Naive thymus-derived CD4-positive, alpha-beta T cell (primary cell): ENCODE measurements around the gene SPINK8. TPM values are rescaled to one million over a fixed set of nuclear protein-coding genes. Genes with fewer than 3 reads are reported as not detected.
"Not testable (repeated sequence)": the region's sequence is repeated elsewhere in the genome, so short reads cannot be mapped to it uniquely, and the experiment has no call there.

Source experiments
- ATAC-seq: fragments of 150-1000 bp; cut with Tn5 transposase; 2 replicates; pipeline ENCODE4 v1.10.0; 2021; ENCODE audit warnings: mild to moderate bottlenecking, moderate library complexity
- CTCF ChIA-PET: fragments of 350-600 bp; sonication (Branson Sonifier 250); formaldehyde crosslinking; loops from one replicate; lab custom pipeline; 2021; ENCODE audit warnings: antibody characterized with exemption; lab: Charles Lee
- POLR2A ChIA-PET: fragments of 350-600 bp; sonication (Branson Sonifier 250); formaldehyde crosslinking; loops from one replicate; lab custom pipeline; 2021; ENCODE audit warnings: antibody characterized with exemption, inconsistent platforms; lab: Charles Lee
- DNase-seq, 9 donors: peaks; one replicate each; pipeline versions ENCODE4 v3.0.0 to v3.0.0-alpha.2; 2020 to 2022; ENCODE audit warnings: mixed read lengths in 1 of 9
- H3K27ac ChIP-seq: one replicate; pipeline ENCODE4 v1.7.0; 2013; ENCODE audit warnings: mild to moderate bottlenecking, low read depth, low read length, moderate library complexity
- H3K27me3 ChIP-seq, 2 donors: one replicate each; pipeline ENCODE4 v1.7.0; 2013; ENCODE audit warnings: low read length in 2 of 2, mild to moderate bottlenecking in 2 of 2, moderate library complexity in 2 of 2; ENCODE audit not compliant: control insufficient read depth in 2 of 2, insufficient read depth in 2 of 2
- H3K36me3 ChIP-seq, 3 experiments: 1 replicate in 2 of 3; 2 replicates in 1 of 3; pipeline ENCODE4 v1.7.0; 2013; ENCODE audit warnings: low read length in 3 of 3, mild to moderate bottlenecking in 3 of 3, moderate library complexity in 1 of 3; ENCODE audit not compliant: insufficient read depth in 3 of 3, control insufficient read depth in 2 of 3
- H3K4me1 ChIP-seq, 2 donors: one replicate each; pipeline ENCODE4 v1.7.0; 2013; ENCODE audit warnings: low read length in 2 of 2, mild to moderate bottlenecking in 2 of 2, moderate library complexity in 1 of 2; ENCODE audit not compliant: control insufficient read depth in 2 of 2, insufficient read depth in 2 of 2
- H3K4me3 ChIP-seq: 2 replicates; pipeline ENCODE4 v1.7.0; 2013; ENCODE audit warnings: mild to moderate bottlenecking, low read length
- H3K9me3 ChIP-seq, 3 experiments: 1 replicate in 2 of 3; 2 replicates in 1 of 3; pipeline ENCODE4 v1.7.0; 2013; ENCODE audit warnings: low read length in 3 of 3; ENCODE audit not compliant: control insufficient read depth in 2 of 3
- H3K27ac Mint-ChIP-seq, 9 donors: one replicate each; pipeline ENCODE4 v1.8.0; 2020 to 2022; ENCODE audit warnings: mixed read lengths in 9 of 9, mild to moderate bottlenecking in 8 of 9, moderate library complexity in 5 of 9, inconsistent platforms in 2 of 9
- H3K27me3 Mint-ChIP-seq, 5 donors: one replicate each; pipeline ENCODE4 v1.8.0; 2021 to 2022; ENCODE audit warnings: mixed read lengths in 5 of 5, mild to moderate bottlenecking in 1 of 5
- H3K36me3 Mint-ChIP-seq, 5 donors: one replicate each; pipeline ENCODE4 v1.8.0; 2020 to 2022; ENCODE audit warnings: mixed read lengths in 5 of 5, mild to moderate bottlenecking in 3 of 5, inconsistent platforms in 1 of 5
- H3K4me1 Mint-ChIP-seq, 7 donors: one replicate each; pipeline ENCODE4 v1.8.0; 2020 to 2022; ENCODE audit warnings: mixed read lengths in 7 of 7, mild to moderate bottlenecking in 3 of 7, inconsistent platforms in 1 of 7
- H3K4me3 Mint-ChIP-seq, 10 donors: one replicate each; pipeline ENCODE4 v1.8.0; 2020 to 2022; ENCODE audit warnings: mild to moderate bottlenecking in 10 of 10, mixed read lengths in 10 of 10, moderate library complexity in 6 of 10, inconsistent platforms in 2 of 10
- H3K9me3 Mint-ChIP-seq, 11 donors: one replicate each; pipeline ENCODE4 v1.8.0; 2020 to 2022; ENCODE audit warnings: mixed read lengths in 11 of 11, mild to moderate bottlenecking in 4 of 11, inconsistent platforms in 1 of 11, moderate library complexity in 1 of 11
- intact Hi-C, 2 donors: fragments of 100-400 bp; cut with micrococcal nuclease; formaldehyde crosslinking; loops; one replicate each; pipeline ENCODE4 v1.15.1; 2023
- polyA plus RNA-seq, 2 donors: library from polyadenylated mRNA; unstranded; fragments of 300-500 nt; fragmentation: Illumina TruSeq; gene quantifications; one replicate each; pipeline ENCODE4 v1.2.3, GENCODE V29; 2021
- total RNA-seq, 6 experiments: library from RNA in 5 of 6; stranded (reverse) in 5 of 6; gene quantifications; 1 replicate in 5 of 6; 2 replicates in 1 of 6; pipeline ENCODE4 v1.2.3 and lab custom pipeline; 2021 to 2026

The SPINK8 gene
- total and polyA plus RNA-seq, 7 experiments from 2014 or later, result not detected

- intact Hi-C loops, result loop anchor here in 1 of 2 donors (5.0 kb wide), 1 partner anchor 202 kb away; no protein-coding TSS in a partner anchor
- H3K27ac Mint-ChIP-seq, result peak overlapping the region in 1 of 9 donors; percentile 2
- H3K4me1 ChIP-seq, result no peaks in the 10 kb centered on the region
- no peak overlapping the region for H3K4me3 Mint-ChIP-seq
- H3K4me1 Mint-ChIP-seq, result peaks cover 0 to 7% (median 0%) of the 10 kb centered on the region in 7 donors
- CTCF ChIA-PET, result no interaction called here
- H3K27me3 ChIP-seq, result no peaks in the 10 kb centered on the region
- no peaks in the 10 kb centered on the region for H3K36me3 ChIP-seq
- DNase-seq (no peak), ATAC-seq (no peak)
- H3K4me3 ChIP-seq, result no peak overlapping the region
- no peak overlapping the region for H3K27ac ChIP-seq
- H3K36me3 Mint-ChIP-seq, result peaks cover 0 to 4% (median 0%) of the 10 kb centered on the region in 5 donors
- H3K9me3 Mint-ChIP-seq, result peaks cover 0 to 4% (median 0%) of the 10 kb centered on the region in 11 donors
- H3K27me3 Mint-ChIP-seq, result peaks cover 8 to 26% (median 25%) of the 10 kb centered on the region in 5 donors
- H3K9me3 ChIP-seq, result no peaks in the 10 kb centered on the region
- POLR2A ChIA-PET, result no interaction called here
Measured at GRCh38 chr3:48334605-48335004, 1.1 kb upstream of the SPINK8 start.

- peaks cover 8 to 44% (median 17%) of the 10 kb centered on the region in 5 donors for H3K27me3 Mint-ChIP-seq
- POLR2A ChIA-PET, H3K4me1 Mint-ChIP-seq: not testable (repeated sequence)
Measured at GRCh38 chr3:48331706-48332435, 1.6 kb downstream of the SPINK8 start.

GRCh38 chr3:48320996-48321395 lies 12.5 kb downstream of the SPINK8 start:
- DNase-seq (peak in 4 of 9 donors; percentile 4 to 24 (median 6)), ATAC-seq (no peak)
- intact Hi-C loops, result no loop called here
- H3K27me3 Mint-ChIP-seq, result peaks cover 0 to 25% (median 4%) of the 10 kb centered on the region in 5 donors
- POLR2A ChIA-PET, result interaction anchor here (1.6 kb wide), 1 partner anchor 19 kb away, joined by 4 read pairs; no protein-coding TSS in a partner anchor
- H3K27ac Mint-ChIP-seq, result peak overlapping the region in 7 of 9 donors; percentile 38 to 69 (median 58)
- CTCF ChIA-PET, result no interaction called here
- Histone ChIP-seq H3K36me3 (no peaks in the 10 kb centered on the region), H3K9me3 (peaks cover 0 to 5% (median 0%) of the 10 kb centered on the region in 3 experiments), H3K27ac (no peak overlapping the region), H3K4me1 (peaks cover 0 to 5% of the 10 kb centered on the region in 2 donors), H3K4me3 (no peak overlapping the region), H3K27me3 (no peaks in the 10 kb centered on the region)
- H3K36me3 Mint-ChIP-seq, result peaks cover 0 to 8% (median 2%) of the 10 kb centered on the region in 5 donors
- H3K4me3 Mint-ChIP-seq, result peak overlapping the region in 3 of 10 donors; percentile 14 to 57 (median 16)
- H3K9me3 Mint-ChIP-seq, result peaks cover 3 to 23% (median 9%) of the 10 kb centered on the region in 11 donors
- peaks cover 0 to 11% (median 8%) of the 10 kb centered on the region in 7 donors for H3K4me1 Mint-ChIP-seq

More at GRCh38 chr3:48331706-48332435, 1.6 kb downstream of the SPINK8 start:
- H3K4me3 Mint-ChIP-seq, DNase-seq, ATAC-seq, H3K27ac ChIP-seq, H3K4me1 ChIP-seq, H3K36me3 Mint-ChIP-seq, H3K9me3 Mint-ChIP-seq, H3K4me3 ChIP-seq, H3K36me3 ChIP-seq, H3K27me3 ChIP-seq, CTCF ChIA-PET, H3K27ac Mint-ChIP-seq, H3K9me3 ChIP-seq: not testable (repeated sequence)
- intact Hi-C loops, result loop anchor here in 1 of 2 donors (5.0 kb wide), 1 partner anchor 200 kb away; no protein-coding TSS in a partner anchor

- ChIA-PET POLR2A (no interaction called here), CTCF (no interaction called here)
- H3K27me3 ChIP-seq, result no peaks in the 10 kb centered on the region
- no peak overlapping the region for H3K4me3 ChIP-seq
- H3K36me3 ChIP-seq, result no peaks in the 10 kb centered on the region
- no peak overlapping the region for H3K27ac Mint-ChIP-seq
- peaks cover 0 to 20% (median under 1%) of the 10 kb centered on the region in 3 experiments for H3K9me3 ChIP-seq
- H3K9me3 Mint-ChIP-seq, result peaks cover 4 to 33% (median 17%) of the 10 kb centered on the region in 11 donors
- no peak overlapping the region for H3K4me3 Mint-ChIP-seq
- H3K27me3 Mint-ChIP-seq, result peaks cover 0 to 22% (median 9%) of the 10 kb centered on the region in 5 donors
- no peak overlapping the region for H3K27ac ChIP-seq
- intact Hi-C loops, result no loop called here
- ATAC-seq, result no peak
- peaks cover 0 to 5% of the 10 kb centered on the region in 2 donors for H3K4me1 ChIP-seq
- H3K4me1 Mint-ChIP-seq, result peaks cover 0 to 11% (median 8%) of the 10 kb centered on the region in 7 donors
- H3K36me3 Mint-ChIP-seq, result peaks cover 0 to 8% (median 3%) of the 10 kb centered on the region in 5 donors
- no peak for DNase-seq
Measured at GRCh38 chr3:48318713-48319468, 14.6 kb downstream of the SPINK8 start.

GRCh38 chr3:48314542-48314941 lies 18.9 kb downstream of the SPINK8 start:
- CTCF ChIA-PET, result no interaction called here
- ATAC-seq, result no peak
- Histone ChIP-seq H3K36me3 (no peaks in the 10 kb centered on the region), H3K4me1 (no peaks in the 10 kb centered on the region), H3K27ac (no peak overlapping the region), H3K27me3 (no peaks in the 10 kb centered on the region), H3K9me3 (peaks cover 0 to 20% (median 4%) of the 10 kb centered on the region in 3 experiments), H3K4me3 (no peak overlapping the region)
- Mint-ChIP-seq H3K27me3 (peaks cover under 1 to 31% (median 9%) of the 10 kb centered on the region in 5 donors), H3K4me3 (no peak overlapping the region), H3K36me3 (peaks cover 2 to 10% (median 7%) of the 10 kb centered on the region in 5 donors), H3K9me3 (peaks cover 4 to 47% (median 23%) of the 10 kb centered on the region in 11 donors), H3K4me1 (no peaks in the 10 kb centered on the region), H3K27ac (no peak overlapping the region)
- DNase-seq, result no peak
- POLR2A ChIA-PET, result interaction anchor here (0.7 kb wide), 1 partner anchor 9 kb away, joined by 3 read pairs; no protein-coding TSS in a partner anchor
- intact Hi-C loops, result no loop called here

- Mint-ChIP-seq H3K4me1 (peaks cover 7 to 13% (median 9%) of the 10 kb centered on the region in 7 donors), H3K27ac (peak overlapping the region in 1 of 9 donors; percentile 38), H3K36me3 (peaks cover 0 to 15% (median 0%) of the 10 kb centered on the region in 5 donors), H3K9me3 (peaks cover 0 to 8% (median 2%) of the 10 kb centered on the region in 11 donors), H3K27me3 (peaks cover 5 to 42% (median 15%) of the 10 kb centered on the region in 5 donors), H3K4me3 (no peak overlapping the region)
- H3K9me3 ChIP-seq, result no peaks in the 10 kb centered on the region
- intact Hi-C loops, result loop anchor here in 1 of 2 donors (10.0 kb wide), 1 partner anchor 328 kb away; the partner anchor contains the start of gene SLC26A6
- ATAC-seq, result no peak
- H3K36me3 ChIP-seq, result no peaks in the 10 kb centered on the region
- ChIA-PET POLR2A (no interaction called here), CTCF (interaction anchor here (0.6 kb wide), 1 partner anchor 95 kb away, joined by 4 read pairs; no protein-coding TSS in a partner anchor)
- no peak overlapping the region for H3K4me3 ChIP-seq
- H3K27me3 ChIP-seq, result no peaks in the 10 kb centered on the region
- no peak overlapping the region for H3K27ac ChIP-seq
- no peak for DNase-seq
- no peaks in the 10 kb centered on the region for H3K4me1 ChIP-seq
Measured at GRCh38 chr3:48306860-48307530, 26.5 kb downstream of the SPINK8 start.
